ENCODE measurements around the gene DGKG. TPM values are rescaled to one million over a fixed set of nuclear protein-coding genes. Genes with fewer than 3 reads are reported as not detected.

The DGKG gene
- total and polyA plus RNA-seq, 2 of the 8 experiments (the other 6 are each of a cell fraction or from before 2014, with no cell fraction given), result 0.30 to 0.48 TPM

DNA sequence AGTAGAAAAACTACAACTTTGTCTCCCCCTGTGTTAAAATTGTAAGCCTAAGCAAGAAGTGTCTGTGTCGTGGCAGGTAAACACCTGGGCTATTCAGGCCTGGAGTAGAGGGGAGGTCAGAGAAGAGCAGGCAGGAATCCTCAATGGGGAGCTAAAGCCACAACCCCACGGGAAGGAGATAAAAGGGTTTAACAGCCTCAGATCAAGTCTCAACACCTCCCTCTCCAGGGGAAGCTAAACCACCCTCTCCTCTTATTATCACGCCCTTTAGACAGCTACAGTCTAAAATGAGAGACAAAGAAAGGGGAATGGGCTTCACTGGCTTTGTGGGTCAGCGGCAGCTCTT, 264.7 kb downstream of the DGKG start:
- no peak overlapping the region for H3K9ac ChIP-seq (replicated peaks in 1 of 4; ENCODE audit: extremely low read depth in 1 of 4, low read depth in 3 of 4, low read length in 3 of 4)
- TF ChIP-seq EZH2 (IDR thresholded peaks at IDR 0.05; ENCODE audit: low read depth, low read length, severe bottlenecking), result no peak
- TF ChIP-seq TCF12 (IDR thresholded peaks at IDR 0.05; ENCODE audit: low read depth, low read length), result no peak
- no peak for TF ChIP-seq TEAD4 (IDR thresholded peaks at IDR 0.05; ENCODE audit: low read depth, low read length)
- no peak for TF ChIP-seq GABPA (IDR thresholded peaks at IDR 0.05; ENCODE audit: borderline replicate concordance, insufficient read depth, low read length)
- no peak for TF ChIP-seq EP300 (IDR thresholded peaks at IDR 0.05; ENCODE audit: borderline replicate concordance in 1 of 2, low read depth in 2 of 2, low read length in 2 of 2)
- peak overlapping the region; percentile 80 for H2BK5ac ChIP-seq (ENCODE audit: low read depth, low read length)
- H2BK15ac ChIP-seq (ENCODE audit: low read length), result 0 out of 2 replicates have a peak overlapping the region, but pooled peaks have one; percentile 34
- H3K36me3 ChIP-seq (ENCODE audit: control insufficient read depth in 2 of 4, insufficient read depth in 4 of 4, low read length in 3 of 4), result no peaks in the 10 kb centered on the region
- peak overlapping the region; percentile 82 to 95 for H3K4me2 ChIP-seq (ENCODE audit: insufficient read depth in 1 of 2, low read depth in 2 of 2, low read length in 2 of 2)
- peaks cover 0 to 15% (median 9%) of the 10 kb centered on the region in 4 experiments; a peak in 5 of 7 replicates for H3K27me3 ChIP-seq (replicated peaks in 1 of 4; ENCODE audit: control insufficient read depth in 3 of 4, extremely low read depth in 1 of 4, insufficient read depth in 3 of 4, low read length in 3 of 4)
- H4K91ac ChIP-seq (replicated peaks; ENCODE audit: insufficient read length, low read length), result no peak overlapping the region
- H3K79me1 ChIP-seq (ENCODE audit: low read depth, low read length), result no peaks in the 10 kb centered on the region
- no peak overlapping the region for H4K5ac ChIP-seq (ENCODE audit: insufficient read length, low read depth, low read length)
- POLR2A ChIA-PET (ENCODE audit: partially characterized antibody), result interaction anchor here (0.8 to 5.3 kb wide), 13 partner anchors 8 to 162 kb away, joined by 3 to 56 read pairs (median 5); partner anchors contain the start of genes ETV5 and TRA2B
- no peak for FAIRE-seq
- H3K23ac ChIP-seq (ENCODE audit: insufficient read length), result no peak overlapping the region
- H3K4me3 ChIP-seq (ENCODE audit: extremely low read depth in 1 of 4, insufficient read depth in 2 of 4, low read depth in 3 of 4, low read length in 4 of 4), result peak overlapping the region; percentile 44 to 57 (median 47); a peak in 7 of 8 replicates
- peak overlapping the region; percentile 95 for H3K18ac ChIP-seq (ENCODE audit: extremely low read depth, low read length)
- H3K79me2 ChIP-seq (ENCODE audit: control insufficient read depth in 1 of 2, insufficient read depth in 2 of 2, low read length in 2 of 2), result no peaks in the 10 kb centered on the region
- no peaks in the 10 kb centered on the region for H3K9me3 ChIP-seq (ENCODE audit: insufficient read depth in 2 of 2, low read depth in 1 of 2, low read length in 1 of 2)
- no peak overlapping the region for H3K56ac ChIP-seq (replicated peaks; ENCODE audit: insufficient read length, low read depth, low read length)
- H3K4ac ChIP-seq (replicated peaks; ENCODE audit: insufficient read length, low read depth, low read length), result no peak overlapping the region
- no peak overlapping the region for H3K14ac ChIP-seq (ENCODE audit: insufficient read length)
- peak overlapping the region; percentile 78 for H2BK12ac ChIP-seq (ENCODE audit: low read depth, low read length)
- H2AK5ac ChIP-seq (ENCODE audit: low read depth, low read length), result peak overlapping the region; percentile 55; the same call in 1 of the 2 replicates
- H4K20me1 ChIP-seq (replicated peaks in 1 of 2; ENCODE audit: control insufficient read depth in 1 of 2, insufficient read depth in 2 of 2, low read length in 2 of 2), result no peaks in the 10 kb centered on the region
- 15% methylated on average over 4 of the region's 4 CpGs; no CpG with 5 or more reads in 1 of the 2 experiments for WGBS, 2 experiments (ENCODE audit: extremely low coverage in 1 of 2, insufficient coverage in 1 of 2, insufficient read length in 1 of 2, insufficient replicate concordance in 2 of 2, low coverage in 1 of 2, low lambda C conversion rate in 2 of 2, missing lambda C conversion rate in 1 of 2)
- H3K23me2 ChIP-seq (ENCODE audit: low read depth, low read length), result peaks cover 9% of the 10 kb centered on the region
- no peak overlapping the region for H4K8ac ChIP-seq (ENCODE audit: extremely low read depth, insufficient read depth, low read length)
- H2BK20ac ChIP-seq (ENCODE audit: low read length), result no peak overlapping the region
- H2AFZ ChIP-seq (ENCODE audit: low read length), result peak overlapping the region; percentile 9; the same call in 1 of the 2 replicates
- CTCF ChIA-PET (ENCODE audit: partially characterized antibody), result interaction anchor here (0.6 to 3.6 kb wide), 14 partner anchors 11 to 1536 kb away, joined by 3 to 19 read pairs (median 4); no protein-coding TSS in a partner anchor
- H3K4me1 ChIP-seq (replicated peaks in 1 of 4; ENCODE audit: control insufficient read depth in 3 of 4, insufficient read depth in 4 of 4, low read length in 3 of 4), result peaks cover 5 to 26% (median 22%) of the 10 kb centered on the region in 4 experiments
- DNase-seq (ENCODE audit: low read depth in 1 of 2, low spot score in 2 of 2), result no peak
- H2BK120ac ChIP-seq (replicated peaks; ENCODE audit: low read depth, low read length), result no peak overlapping the region
- no peak overlapping the region for H3K27ac ChIP-seq (ENCODE audit: low read depth, low read length)
